ENCODE measurements around the gene ZBTB12. TPM values are rescaled to one million over a fixed set of nuclear protein-coding genes. Genes with fewer than 3 reads are reported as not detected.
"Not testable (repeated sequence)": the region's sequence is repeated elsewhere in the genome, so short reads cannot be mapped to it uniquely, and the experiment has no call there.

The ZBTB12 gene
- total and polyA plus RNA-seq, 8 donors, result 0.43 to 6.4 (median 1.8) TPM

DNA sequence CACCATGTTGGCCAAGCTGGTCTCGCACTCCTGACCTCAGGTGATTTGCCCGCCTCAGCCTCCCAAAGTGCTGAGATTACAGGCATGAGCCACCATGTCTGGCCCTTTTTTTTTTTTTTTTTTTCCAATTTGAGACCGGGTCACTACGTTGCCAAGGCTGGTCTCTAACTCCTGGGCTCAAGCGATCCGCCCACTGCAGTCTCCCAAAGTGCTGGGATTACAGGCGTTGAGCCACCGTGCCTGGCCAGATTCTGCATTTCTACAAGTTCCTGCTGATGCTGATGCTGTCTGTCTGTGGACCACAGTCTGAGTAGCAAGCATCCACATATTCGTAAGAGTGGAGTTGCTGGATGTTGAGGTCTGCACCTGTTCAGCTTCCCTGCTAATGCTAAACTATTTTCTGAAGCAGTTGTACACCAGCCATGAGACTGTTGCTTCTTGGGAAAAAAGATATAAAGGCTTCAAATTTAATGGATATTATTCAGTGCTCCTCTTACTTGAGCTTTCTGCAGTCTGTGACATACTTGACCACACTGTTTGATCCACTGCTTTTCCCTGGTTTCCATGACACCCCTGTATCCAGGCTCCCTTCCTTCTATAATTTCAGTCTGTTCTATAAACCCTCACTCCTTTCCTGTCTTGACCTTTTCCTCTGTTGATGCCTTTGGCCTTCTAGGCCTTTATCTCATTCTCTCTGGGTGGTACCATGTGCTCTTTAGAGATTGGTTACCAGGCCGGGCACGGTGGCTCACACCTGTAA is 10.1 kb upstream of the ZBTB12 start:
- Histone ChIP-seq H3K4me3 (no peak overlapping the region), H3K27ac (no peak overlapping the region), H3K36me3 (no peaks in the 10 kb centered on the region), H3K4me1 (peaks cover 0 to 20% (median 6%) of the 10 kb centered on the region in 4 donors), H3K9me3 (no peaks in the 10 kb centered on the region), H3K27me3 (no peaks in the 10 kb centered on the region)
- TF ChIP-seq, protein P1, sequence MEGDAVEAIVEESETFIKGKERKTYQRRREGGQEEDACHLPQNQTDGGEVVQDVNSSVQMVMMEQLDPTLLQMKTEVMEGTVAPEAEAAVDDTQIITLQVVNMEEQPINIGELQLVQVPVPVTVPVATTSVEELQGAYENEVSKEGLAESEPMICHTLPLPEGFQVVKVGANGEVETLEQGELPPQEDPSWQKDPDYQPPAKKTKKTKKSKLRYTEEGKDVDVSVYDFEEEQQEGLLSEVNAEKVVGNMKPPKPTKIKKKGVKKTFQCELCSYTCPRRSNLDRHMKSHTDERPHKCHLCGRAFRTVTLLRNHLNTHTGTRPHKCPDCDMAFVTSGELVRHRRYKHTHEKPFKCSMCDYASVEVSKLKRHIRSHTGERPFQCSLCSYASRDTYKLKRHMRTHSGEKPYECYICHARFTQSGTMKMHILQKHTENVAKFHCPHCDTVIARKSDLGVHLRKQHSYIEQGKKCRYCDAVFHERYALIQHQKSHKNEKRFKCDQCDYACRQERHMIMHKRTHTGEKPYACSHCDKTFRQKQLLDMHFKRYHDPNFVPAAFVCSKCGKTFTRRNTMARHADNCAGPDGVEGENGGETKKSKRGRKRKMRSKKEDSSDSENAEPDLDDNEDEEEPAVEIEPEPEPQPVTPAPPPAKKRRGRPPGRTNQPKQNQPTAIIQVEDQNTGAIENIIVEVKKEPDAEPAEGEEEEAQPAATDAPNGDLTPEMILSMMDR (IDR thresholded peaks at IDR 0.05), result no peak
- TF ChIP-seq EP300 (IDR thresholded peaks at IDR 0.05), result no peak
- no peak for TF ChIP-seq POLR2AphosphoS5 (IDR thresholded peaks at IDR 0.05)
- no peak for TF ChIP-seq POLR2A (IDR thresholded peaks at IDR 0.05)
- intact Hi-C loops (cut with DNase I; ENCODE audit: low total_unique reads), result no loop called here
- 74 to 84% (median 79%) methylated on average over 11 of the region's 11 CpGs for WGBS, 5 donors
- no peak for DNase-seq

- peaks cover 0 to 20% (median 6%) of the 10 kb centered on the region in 4 donors for H3K4me1 ChIP-seq
- WGBS, 5 donors, result 65 to 86% (median 79%) methylated on average over 7 of the region's 7 CpGs
- intact Hi-C loops (cut with DNase I; ENCODE audit: low total_unique reads), result loop anchor here (5.0 kb wide), 1 partner anchor 43 kb away; no protein-coding TSS in a partner anchor
These were observed 7.4 kb upstream of the ZBTB12 start for GRCh38 chr6:31909298-31909697.

DNA sequence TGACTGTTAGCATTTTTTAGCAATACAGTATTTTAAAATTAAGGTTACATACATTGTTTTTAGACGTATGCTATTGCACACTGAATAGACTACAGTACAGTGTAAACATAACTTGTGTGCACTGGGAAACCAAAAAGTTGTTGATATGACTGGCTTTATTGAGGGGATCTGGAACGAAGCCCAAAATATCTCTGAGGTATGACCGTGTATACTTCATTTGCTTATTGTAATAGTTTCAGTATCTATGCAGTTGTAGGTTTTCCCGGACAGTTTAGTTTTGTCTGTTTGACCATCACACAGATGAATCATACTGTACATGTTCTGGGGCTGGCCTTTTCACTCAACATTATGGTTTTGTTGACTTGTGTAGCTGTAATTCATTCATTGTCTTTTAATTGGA is 6.9 kb upstream of the ZBTB12 start:
- TF ChIP-seq, protein P1 (IDR thresholded peaks at IDR 0.05), result no peak
- TF ChIP-seq EP300 (IDR thresholded peaks at IDR 0.05) (no peak), POLR2A (IDR thresholded peaks at IDR 0.05) (no peak), POLR2AphosphoS5 (IDR thresholded peaks at IDR 0.05) (no peak)
- Histone ChIP-seq H3K4me3 (no peak overlapping the region), H3K4me1 (peaks cover 0 to 23% (median 7%) of the 10 kb centered on the region in 4 donors), H3K9me3 (no peaks in the 10 kb centered on the region), H3K36me3 (no peaks in the 10 kb centered on the region), H3K27ac (no peak overlapping the region), H3K27me3 (no peaks in the 10 kb centered on the region)
- intact Hi-C loops (cut with DNase I; ENCODE audit: low total_unique reads), result loop anchor here (5.0 kb wide), 1 partner anchor 44 kb away; no protein-coding TSS in a partner anchor
- 11 to 27% (median 18%) methylated on average over 4 of the region's 4 CpGs for WGBS, 5 donors
- DNase-seq, result no peak

More at GRCh38 chr6:31909298-31909697, 7.4 kb upstream of the ZBTB12 start:
- H3K36me3 ChIP-seq, H3K4me3 ChIP-seq, H3K27me3 ChIP-seq, H3K27ac ChIP-seq, DNase-seq, H3K9me3 ChIP-seq: not testable (repeated sequence)

GRCh38 chr6:31908255-31908654 is 6.4 kb upstream of the ZBTB12 start:
- not testable (repeated sequence) for H3K27ac ChIP-seq, H3K27me3 ChIP-seq, H3K4me3 ChIP-seq, DNase-seq, H3K36me3 ChIP-seq, H3K9me3 ChIP-seq
- H3K4me1 ChIP-seq, result peaks cover under 1 to 28% (median 10%) of the 10 kb centered on the region in 4 donors
- whole genome bisulfite sequencing, 5 donors, result 81 to 89% (median 82%) methylated on average over 5 of the region's 5 CpGs
- intact Hi-C loops (cut with DNase I; ENCODE audit: low total_unique reads), result loop anchor here (5.0 kb wide), 1 partner anchor 44 kb away; no protein-coding TSS in a partner anchor

DNA sequence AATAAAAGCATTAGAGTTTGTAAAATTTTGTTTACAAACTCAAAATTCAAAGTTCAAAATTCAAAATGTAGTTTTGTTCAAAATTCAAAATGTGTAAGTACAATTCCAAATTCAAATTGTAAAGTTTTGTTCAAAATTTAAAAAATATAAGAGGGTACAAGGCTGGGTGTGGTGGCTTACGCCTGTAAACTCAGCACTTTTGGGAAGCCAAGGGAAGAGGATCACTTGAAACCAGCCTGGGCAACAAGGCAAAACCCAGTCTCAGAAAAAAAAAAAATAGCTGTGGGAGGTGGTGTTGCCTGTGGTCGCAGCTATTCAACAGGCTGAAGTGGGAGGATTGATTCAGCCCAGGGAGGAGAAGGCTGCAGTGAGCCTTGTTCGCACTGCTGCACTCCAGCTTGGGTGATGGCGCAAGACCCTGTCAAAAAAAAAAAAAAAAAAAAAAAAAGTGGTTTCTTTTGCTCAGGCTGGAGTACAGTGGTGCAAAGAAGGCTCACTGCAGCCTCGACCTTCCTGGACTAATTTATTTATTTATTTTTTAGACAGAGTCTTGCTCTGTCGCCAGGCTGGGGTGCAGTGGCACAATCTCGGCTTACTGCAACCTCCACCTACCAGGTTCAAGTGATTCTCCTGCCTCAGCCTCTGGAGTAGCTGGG is 5.4 kb upstream of the ZBTB12 start:
- H3K27ac ChIP-seq, result no peak overlapping the region
- no peak for TF ChIP-seq POLR2A (IDR thresholded peaks at IDR 0.05)
- TF ChIP-seq EP300 (IDR thresholded peaks at IDR 0.05), result no peak
- TF ChIP-seq, protein P1 (IDR thresholded peaks at IDR 0.05), result no peak
- H3K27me3 ChIP-seq, result no peaks in the 10 kb centered on the region
- no peak overlapping the region for H3K4me3 ChIP-seq
- no peaks in the 10 kb centered on the region for H3K9me3 ChIP-seq
- no peak for DNase-seq
- H3K36me3 ChIP-seq, result no peaks in the 10 kb centered on the region
- peaks cover 9 to 38% (median 19%) of the 10 kb centered on the region in 4 donors for H3K4me1 ChIP-seq
- intact Hi-C loops (cut with DNase I; ENCODE audit: low total_unique reads), result loop anchor here (5.0 kb wide), 1 partner anchor 45 kb away; no protein-coding TSS in a partner anchor
- WGBS, 5 donors, result 48 to 63% (median 59%) methylated on average over 7 of the region's 7 CpGs

GRCh38 chr6:31906727-31907126 is 4.8 kb upstream of the ZBTB12 start:
- not testable (repeated sequence) for H3K36me3 ChIP-seq, H3K9me3 ChIP-seq, H3K27me3 ChIP-seq, H3K27ac ChIP-seq, H3K4me3 ChIP-seq, DNase-seq
- 74 to 82% (median 77%) methylated on average over 8 of the region's 8 CpGs for WGBS, 5 donors
- peaks cover 9 to 36% (median 19%) of the 10 kb centered on the region in 4 donors for H3K4me1 ChIP-seq
- intact Hi-C loops (cut with DNase I; ENCODE audit: low total_unique reads), result loop anchor here (5.0 kb wide), 1 partner anchor 46 kb away; no protein-coding TSS in a partner anchor

Measured in stomach (tissue), 9 donors.